Lung microvascular endothelial cell (primary cell): Measurements from ENCODE around the gene PICALM. TPM values are rescaled to one million over a fixed set of nuclear protein-coding genes. Genes with fewer than 3 reads are reported as not detected.
A peak's percentile ranks its signal among the peaks of the same experiment; 100 is the strongest.
"Not testable (repeated sequence)": the region's sequence is repeated elsewhere in the genome, so short reads cannot be mapped to it uniquely, and the experiment has no call there.

Experiments used
- DNase-seq, 2 donors: peaks; one replicate each; pipeline versions ENCODE4 v3.0.0 to v3.0.0-alpha.2; 2010; ENCODE audit warnings: low read depth in 2 of 2
- total RNA-seq: library from RNA; depleted of rRNA; stranded (reverse); fragments of >200 nt; gene quantifications from 2 replicates; pipeline ENCODE4 v1.2.1, GENCODE V29; 2014

PICALM gene
- total RNA-seq, 1 donor from 2014 or later: 173 TPM

GRCh38 chr11:85939099-85940015, 129.5 kb downstream of the PICALM start:
- DNase-seq: no peak

DNA sequence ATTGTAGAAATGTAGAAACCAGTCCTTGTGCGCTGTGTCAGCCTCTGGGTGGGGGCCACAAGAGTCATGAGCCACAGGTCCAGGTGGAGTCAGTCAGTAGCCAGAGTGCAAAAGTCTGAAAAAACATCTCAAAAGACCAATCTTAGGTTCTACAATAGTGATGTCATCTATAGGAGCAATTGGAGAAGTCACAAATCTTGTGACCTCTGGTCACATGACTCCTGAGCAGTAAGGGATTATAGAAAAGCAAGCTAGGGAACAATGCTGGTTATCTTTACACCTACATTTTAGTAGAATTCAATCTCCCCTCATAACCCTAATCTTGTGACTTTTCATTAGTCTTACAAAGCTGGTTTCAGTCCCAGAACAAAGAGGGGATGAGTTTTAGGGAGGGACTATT, 131.0 kb downstream of the PICALM start:
- no peak for DNase-seq

- DNase-seq: no peak
Observed at GRCh38 chr11:85935751-85936150, 133.1 kb downstream of the PICALM start.

DNA sequence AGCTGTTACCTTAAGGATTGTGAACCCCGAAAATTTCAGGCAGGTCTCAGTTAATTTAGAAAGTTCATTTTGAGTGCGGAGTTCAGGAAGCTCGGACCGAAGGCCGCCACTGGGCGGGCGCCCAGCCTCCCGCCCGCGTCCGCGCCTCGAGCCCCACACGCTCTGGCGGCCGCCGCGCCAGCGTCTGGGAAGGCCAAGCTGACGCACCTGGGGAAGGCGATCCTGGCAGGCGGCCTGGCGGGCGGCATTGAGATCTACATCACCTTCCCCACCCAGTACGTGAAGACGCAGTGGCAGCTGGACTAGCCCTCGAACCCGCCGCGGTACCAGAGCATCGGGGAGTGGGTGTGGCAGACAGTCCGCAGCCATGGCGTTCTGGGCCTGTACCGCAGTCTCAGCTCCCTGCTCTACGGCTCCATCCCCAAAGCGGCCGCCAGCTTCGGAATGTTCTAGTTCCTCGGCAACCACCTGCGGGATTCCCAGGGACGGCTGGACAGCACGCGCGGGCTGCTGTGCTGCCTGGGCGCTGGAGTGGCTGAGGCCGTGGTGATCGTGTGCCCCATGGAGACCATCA, 134.2 kb downstream of the PICALM start:
- peak in 1 of 2 donors; percentile 17 for DNase-seq

DNA sequence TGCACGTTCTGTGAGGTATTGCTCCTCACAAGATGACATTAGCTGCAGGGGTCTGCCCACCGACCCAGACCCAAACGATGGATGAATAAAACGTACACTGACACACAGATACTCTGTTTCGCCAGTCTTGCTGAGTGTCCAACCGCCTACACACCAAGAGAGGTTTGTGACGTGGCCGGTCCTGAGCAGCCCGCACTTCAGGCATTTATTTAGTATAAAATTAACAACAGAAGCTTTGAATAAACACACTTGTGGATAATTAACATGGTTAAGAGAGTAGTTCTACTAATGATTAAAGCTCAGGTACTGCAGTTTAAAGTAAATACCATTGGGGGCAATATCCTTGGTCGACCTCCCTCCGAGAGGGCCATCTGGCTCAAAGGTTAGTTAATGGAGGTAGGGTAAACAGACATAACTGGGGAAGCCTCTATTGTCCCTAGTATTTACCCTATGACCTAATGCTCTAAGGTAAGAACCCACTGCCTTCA, 138.0 kb downstream of the PICALM start:
- DNase-seq: no peak

- DNase-seq: not testable (repeated sequence)
Observed at GRCh38 chr11:85926653-85927214, 142.2 kb downstream of the PICALM start.

GRCh38 chr11:85923455-85923854, 145.4 kb downstream of the PICALM start:
- DNase-seq: no peak

DNA sequence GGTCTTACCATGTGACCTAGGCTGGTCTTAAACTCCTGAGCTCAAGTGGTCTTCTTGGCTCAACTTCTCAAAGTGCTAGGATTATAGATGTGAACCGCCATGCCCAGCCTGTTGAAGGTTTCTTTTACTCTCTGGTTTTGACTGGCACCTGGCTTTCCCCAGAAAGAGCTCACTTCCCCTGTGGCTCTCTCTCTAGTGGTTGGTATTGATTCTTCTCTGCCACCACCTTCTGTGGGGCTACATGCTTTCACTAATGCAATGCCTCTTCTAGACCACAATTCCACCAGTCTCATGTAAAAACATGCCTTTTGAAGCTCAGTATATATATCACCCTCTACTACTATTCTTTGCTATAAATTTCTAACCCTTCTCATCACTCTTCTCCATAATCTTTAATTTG, 146.5 kb downstream of the PICALM start:
- no peak for DNase-seq

- DNase-seq: no peak
Observed at GRCh38 chr11:85918910-85919794, 149.7 kb downstream of the PICALM start.

DNA sequence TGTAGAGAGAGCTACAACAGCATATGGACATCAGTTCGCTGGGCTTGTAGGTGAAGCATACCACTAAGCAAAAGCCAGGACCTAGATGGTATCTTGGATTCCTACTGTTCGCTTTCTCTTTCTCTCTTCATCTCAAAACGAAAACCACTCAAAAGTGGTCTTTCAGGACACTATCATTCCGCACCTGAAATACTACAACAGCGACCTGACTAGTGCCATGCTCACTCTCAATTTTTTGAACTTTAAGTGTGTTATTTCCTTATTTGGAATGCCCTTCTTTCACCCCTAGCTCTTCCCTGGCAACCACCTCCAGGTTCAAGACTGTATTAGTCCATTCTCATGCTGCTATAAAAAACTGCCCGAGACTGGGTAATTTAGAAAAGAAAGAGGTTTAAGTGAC, 154.5 kb downstream of the PICALM start:
- no peak for DNase-seq

DNA sequence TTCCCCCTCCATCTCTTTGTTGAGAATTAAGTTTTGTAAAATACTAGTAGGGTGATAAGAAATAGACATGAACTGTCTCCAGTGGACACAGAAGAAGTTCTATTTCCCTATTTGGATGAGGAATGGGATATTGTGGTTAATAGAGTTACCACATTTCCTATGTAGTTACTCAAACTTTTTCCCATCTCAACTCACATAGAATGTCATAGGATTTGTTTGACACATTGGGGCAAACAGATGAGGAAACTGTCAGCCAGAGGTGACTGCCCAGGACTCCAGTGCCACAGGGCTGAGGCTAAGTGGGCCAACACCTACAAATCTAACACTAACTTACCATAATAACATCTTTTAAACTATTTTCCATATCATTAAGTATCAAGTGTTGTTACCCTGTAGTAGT, 155.4 kb downstream of the PICALM start:
- no peak for DNase-seq

GRCh38 chr11:85912414-85912813, 156.5 kb downstream of the PICALM start:
- no peak for DNase-seq

Other genes with a start within 250 kb of the PICALM start
- not detected in 2 replicates for gene CCDC83, start 213.7 kb downstream of the PICALM start, total RNA-seq
- gene EED, start 175.7 kb upstream of the PICALM start, total RNA-seq: 7.0 and 13.5 TPM in 2 replicates
- gene HIKESHI, start 233.2 kb upstream of the PICALM start, total RNA-seq: 57.8 and 72.6 TPM in 2 replicates